GM18499 (cell line): ENCODE measurements around the gene RNF125.
A peak's percentile ranks its signal among the peaks of the same experiment; 100 is the strongest.

Experiments
- ATAC-seq: cut with Tn5 transposase; IDR thresholded peaks from one replicate; pipeline ENCODE4 v1.9.1; 2021; ENCODE audit warnings: moderate number of reproducible peaks; ENCODE audit not compliant: insufficient read depth, unreplicated experiment

The RNF125 gene

DNA sequence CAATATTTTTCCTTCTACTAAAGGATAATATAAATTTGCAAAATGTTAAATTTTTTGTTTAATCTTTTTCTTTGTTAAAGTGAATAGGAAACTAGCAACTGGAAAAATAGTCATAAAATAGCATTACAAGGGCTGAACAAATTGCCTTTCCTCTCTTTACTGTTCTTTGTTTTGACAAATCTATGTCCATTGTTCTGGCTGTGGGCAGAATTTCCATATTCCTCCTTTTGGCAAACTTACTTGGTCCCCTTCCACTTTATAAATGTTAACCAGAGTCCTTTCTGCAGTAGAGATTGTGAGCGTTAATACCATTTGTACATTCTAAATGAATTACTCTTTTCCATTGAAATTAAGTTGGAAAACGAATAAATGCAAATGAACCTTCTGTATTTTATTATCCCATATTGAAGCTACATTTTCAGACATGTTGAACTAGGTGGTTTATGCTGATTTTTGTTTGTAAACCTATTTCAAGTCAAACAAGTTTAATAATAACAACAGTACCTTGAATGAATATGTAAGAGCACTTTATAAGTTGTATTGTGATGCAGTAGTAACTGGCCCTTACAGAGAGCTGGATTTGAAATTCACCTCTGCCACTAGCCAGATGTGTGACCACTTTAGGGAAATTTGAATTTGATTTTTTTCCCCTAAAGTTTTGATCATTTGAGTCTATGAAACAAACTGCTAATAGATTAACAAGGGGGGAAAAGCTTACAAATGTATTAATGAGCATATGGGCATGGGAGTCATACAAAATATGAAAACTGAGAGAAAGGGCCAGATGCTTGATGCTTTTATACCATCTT lies 3.3 kb downstream of the RNF125 start:
- no peak for ATAC-seq

DNA sequence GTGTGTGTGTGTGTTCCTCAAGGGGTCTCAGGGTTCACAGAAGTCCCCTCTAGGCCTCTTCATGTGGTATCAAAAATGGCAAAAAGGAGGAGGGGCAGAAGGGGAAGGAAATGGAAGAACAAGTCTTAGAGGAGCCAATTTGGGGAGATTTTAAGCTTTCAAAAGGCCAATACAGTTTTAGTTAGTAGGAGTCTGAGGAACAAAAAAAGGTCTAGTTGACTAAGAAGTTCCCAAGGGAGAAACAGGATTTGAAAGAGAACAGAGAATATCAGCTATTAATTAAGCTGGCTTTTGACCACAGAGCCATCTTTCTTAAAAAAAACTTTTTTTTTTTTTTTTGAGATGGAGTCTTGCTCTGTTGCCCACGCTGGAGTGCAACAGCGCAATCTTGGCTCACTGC lies 7.1 kb downstream of the RNF125 start:
- ATAC-seq, result no peak

DNA sequence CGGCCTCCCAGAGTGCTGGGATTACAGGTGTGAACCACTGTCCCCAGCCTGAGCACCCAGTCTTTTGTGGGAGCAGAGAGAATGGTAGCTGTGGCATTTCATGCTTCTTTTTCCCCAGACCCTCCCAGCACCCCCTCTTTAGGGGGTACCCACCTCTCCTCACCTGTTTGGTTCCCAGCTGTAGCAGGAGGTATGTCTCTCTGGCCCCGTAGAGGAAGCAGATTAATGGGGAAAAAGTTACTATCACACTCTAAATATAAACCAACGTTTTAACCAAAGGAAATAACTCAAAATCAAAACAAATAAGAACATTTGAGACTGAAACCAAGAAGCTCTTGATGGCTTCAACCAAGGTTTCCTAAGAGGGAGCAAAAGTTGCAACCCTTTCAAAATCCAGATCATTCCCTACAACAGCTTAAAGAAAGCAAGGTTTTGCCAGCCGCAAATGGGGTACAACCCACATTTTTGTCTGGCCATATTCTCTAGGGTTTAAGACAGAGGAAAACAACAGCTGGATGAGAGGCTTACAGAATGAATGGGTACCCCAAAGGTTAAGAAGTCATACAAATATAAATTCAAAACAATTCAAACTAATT lies 8.0 kb downstream of the RNF125 start:
- ATAC-seq, result no peak

DNA sequence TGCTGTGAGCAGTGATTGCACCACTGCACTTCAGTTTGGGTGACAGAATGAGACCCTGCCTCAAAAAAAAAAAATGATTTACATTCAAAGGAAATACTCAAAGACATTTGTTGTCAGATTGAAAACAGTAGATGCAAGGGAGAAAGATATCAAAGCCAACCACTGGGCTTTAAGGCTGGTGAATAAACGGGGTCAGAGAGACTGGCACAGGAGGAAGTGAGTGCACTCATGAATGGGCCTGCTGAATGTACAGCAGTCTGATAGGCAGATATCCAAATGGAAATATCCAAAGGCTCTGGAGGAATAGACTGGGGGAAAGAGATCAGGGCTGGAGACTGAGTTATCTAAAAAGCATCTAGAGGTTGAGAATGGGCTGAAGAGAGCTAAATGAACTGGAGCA lies 10.9 kb downstream of the RNF125 start:
- ATAC-seq, result no peak

DNA sequence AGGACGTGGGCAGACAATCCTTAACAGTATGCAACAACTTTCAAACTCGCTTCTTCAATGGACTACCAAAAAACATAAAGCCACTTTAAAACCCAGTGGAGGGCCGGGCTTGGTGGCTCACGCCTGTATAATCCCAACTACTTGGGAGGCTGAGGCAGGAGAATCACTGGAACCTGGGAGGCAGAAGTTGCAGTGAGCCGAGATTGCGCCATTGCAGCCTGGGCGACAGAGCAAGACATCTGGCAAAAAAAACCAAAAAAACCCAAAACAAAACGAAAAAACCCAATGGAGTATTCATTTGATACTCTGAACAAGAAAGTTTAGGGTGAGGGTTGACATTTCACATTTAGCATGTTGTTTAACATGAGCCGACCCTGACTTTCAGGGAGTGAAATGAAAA lies 14.0 kb downstream of the RNF125 start:
- ATAC-seq, result no peak

DNA sequence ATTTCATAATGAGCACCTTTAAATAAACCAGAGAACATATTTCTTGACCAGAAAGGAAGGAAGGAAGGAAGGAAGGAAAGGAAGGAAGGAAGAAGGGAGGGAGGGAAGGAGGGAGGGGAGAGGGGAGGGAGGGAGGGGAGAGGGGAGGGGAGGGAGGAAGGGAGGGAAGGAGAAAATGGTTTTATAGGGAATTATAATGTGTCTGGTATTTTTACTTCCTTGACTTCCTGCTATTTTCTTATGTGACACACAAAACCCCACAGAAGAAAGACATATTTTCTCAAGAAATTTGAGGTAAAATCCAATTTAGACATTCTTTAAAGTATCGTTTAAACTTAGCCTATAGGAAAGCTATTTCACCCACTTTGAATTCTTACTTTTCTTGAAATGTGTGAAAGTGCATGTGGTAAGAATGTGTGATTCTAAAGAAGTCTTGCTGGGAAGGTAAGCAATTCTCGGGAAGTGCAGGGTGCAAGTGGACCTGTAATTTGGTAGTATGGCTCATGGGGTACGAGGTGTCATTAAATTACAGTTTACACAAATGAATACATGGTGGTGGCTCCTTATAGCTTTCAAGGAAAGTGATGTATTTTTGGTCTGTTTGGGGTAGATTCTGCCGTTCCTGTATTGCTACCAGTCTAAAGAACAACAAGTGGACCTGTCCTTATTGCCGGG lies 18.0 kb downstream of the RNF125 start:
- no peak for ATAC-seq

DNA sequence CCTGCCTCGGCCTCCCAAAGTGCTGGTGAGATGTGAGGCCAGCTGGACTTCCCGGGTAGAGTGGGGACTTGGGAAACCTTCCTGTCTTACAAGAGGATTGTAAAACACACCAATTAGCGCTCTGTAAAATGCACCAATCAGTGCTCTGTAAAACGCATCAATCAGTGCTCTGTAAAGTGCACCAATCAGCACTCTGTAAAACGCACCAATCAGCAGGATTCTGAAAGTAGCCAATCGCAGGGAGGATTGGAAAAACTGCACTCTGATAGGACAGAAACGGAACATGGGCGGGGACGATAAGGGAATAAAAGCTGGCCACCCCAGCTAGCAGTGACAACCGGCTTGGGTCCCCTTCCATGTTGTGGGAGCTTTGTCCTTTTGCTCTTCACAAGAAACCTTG lies 19.0 kb downstream of the RNF125 start:
- no peak for ATAC-seq

DNA sequence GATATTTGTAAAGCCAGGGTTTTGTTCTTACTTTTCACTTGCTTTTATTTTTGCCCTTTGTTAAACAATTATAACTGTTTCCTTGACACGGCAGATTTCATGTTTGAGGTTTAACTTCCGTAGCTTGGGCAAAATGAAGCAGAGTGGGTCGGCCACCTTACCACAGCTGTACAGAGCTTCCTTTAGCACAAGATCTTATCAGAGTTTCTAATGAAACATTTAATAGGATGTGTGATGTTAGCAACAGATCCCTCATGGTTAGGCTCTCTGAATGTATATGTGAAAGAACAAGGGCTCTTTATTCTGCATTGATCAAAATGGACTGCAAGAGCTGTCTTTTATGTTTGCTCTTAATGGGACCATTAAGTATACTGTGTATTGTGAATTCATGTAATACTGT lies 22.3 kb downstream of the RNF125 start:
- ATAC-seq, result peak; percentile 64

DNA sequence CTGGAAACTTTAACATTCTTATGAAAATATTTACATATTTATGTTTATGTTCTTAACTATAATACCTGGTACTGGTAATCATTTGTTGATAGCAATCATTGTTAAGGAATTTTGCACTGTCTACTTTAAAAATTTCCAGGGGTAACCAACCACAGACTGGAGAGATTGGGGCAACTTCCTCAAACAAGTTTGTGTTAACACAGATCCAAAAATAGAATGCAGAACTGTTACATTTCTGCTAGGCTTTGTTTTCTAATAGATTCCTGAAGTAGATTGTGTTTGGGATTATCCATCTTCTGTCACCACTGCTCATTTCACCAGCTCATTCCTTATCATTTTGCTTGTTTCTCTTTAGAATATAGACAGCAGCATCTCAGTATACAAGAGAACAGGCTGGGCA lies 23.7 kb downstream of the RNF125 start:
- no peak for ATAC-seq

DNA sequence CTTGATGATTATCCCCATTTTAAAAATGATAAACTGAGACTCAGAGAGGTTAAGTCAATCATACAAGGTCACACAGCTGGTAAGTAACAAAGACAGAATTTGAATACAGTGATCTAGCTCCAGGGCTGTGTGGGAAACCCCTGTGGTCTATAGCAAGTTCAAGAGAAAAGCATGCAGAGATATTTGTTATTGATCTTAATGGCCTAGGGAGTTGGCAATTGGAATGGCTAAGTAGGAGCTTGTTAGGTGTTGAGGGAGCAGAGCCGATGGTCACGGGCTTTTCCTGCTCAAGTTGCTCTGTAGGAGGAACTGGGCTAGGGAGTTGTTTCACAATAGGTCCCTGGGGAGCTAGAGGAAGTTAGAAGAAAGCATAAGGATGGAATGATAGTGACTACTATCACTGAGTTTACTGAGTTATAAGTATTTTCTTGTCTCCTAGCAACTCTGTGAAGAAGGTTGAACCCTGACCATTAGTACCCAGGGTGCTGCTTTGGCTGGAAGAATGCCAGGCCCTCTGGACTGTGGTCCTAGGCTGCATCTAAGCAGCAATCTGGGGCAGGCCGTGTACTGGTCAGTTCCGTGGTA lies 30.0 kb downstream of the RNF125 start:
- ATAC-seq, result peak; percentile 36

DNA sequence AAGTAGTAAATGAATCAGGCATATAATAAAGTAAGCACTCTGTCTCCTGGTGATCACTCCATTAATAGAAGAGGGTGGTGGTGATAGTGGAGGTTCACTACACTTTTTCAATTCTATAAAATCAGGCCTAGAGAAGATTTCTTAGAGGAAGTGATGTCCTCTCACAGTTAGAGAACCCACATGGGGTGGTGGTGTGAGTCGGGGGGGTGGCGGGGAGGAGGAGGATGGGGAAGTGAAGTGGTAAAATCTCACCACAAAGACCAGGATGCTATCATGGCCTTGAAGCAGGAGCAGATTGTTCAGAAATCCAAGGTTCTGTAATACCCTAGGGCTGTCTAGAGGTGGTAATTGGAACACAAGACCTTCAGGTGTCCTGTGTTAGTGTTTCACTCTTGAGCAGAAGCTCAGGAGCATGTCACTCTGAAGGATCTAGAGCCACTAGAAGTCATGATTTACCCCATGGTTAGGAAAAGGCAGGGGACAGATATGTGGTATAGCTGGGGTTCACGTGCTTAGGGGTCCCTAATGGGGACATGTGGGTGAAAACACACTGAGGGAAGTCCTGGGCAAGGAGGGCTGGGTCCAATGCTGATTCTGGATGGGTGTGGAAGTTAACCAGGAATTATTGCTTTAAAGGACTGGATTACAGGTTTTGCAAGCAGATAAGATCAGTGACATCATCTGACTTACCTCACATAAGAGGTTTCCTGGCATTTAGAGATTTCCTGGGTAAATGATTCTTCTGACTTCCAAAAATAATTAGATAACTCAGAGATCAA lies 31.0 kb downstream of the RNF125 start:
- ATAC-seq, result no peak

DNA sequence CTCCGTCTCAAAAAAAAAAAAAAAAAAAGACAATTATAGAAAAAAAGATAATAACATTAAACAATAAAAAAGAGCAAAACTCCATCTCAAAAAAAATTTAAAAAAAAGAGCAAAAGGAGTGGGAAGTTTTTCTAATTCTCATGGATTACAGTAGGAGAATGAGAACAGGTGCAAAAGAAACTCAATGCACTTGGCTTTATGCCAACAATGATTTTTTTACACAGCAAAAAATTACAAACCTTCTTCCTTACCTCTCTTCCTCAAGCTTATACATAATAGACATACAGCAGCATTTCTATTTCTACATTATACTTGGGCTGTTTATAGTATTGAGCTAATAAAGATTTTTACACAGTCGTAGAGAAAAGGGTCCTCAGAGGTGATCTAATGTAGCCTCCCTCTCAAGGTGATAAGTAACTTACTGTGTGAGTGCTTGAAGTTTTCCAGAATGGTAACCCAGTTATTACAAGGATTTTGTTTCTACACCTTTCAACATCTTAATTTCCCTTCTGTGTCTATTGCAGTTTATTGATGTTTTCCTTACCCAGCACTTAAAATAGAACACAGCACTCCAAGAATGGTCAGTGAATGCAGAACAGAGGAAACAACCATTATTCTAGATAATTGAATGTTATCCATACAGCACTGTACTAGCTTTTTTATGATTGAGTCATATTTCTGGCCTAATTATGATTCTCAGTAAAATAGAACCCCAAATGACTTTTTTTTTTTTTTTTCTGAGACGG lies 38.2 kb downstream of the RNF125 start:
- no peak for ATAC-seq

DNA sequence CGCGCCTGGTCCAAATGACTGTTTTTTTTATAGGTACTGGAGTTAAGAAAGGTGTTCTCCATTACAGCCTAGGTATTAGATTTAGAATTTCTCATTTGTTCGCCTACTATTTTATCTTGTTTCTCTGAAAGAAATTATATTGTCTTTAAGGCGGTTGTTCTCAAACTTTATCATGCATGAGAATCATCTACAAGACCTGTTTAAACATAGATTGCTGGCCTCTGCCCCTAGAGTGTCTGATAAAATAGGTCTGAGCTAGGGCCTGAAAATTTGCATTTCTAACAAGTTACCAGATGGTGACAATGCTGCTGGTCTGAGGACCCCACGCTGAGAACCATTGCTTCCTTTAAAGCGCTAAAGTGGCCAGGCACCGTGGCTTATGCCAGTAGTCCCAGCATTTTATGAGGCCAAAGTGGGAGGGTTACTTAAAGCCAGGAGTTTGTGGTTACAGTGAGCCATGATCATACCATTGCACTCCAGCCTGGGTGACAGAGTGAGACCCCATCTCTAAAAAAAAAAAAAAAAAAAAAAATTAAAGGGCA lies 39.1 kb downstream of the RNF125 start:
- no peak for ATAC-seq

DNA sequence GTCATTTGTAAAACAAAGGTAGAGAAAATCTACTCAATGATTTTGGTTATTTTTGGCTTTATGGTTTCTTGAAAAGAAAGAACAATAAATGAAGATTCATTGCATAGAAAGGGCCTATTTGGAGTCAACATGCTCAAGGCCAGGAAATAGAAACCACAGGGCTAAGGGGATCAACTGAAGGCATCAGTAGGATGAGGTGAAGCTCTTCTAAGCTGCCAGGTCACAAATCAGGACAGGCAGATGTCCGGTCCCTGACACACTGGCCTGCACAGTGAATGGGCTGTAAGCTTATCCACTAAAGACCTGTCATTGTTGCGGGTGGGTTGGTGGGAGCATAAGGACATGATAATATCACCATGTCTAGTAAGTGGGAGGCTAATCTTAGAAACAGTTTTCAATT lies 41.4 kb downstream of the RNF125 start:
- ATAC-seq, result no peak

DNA sequence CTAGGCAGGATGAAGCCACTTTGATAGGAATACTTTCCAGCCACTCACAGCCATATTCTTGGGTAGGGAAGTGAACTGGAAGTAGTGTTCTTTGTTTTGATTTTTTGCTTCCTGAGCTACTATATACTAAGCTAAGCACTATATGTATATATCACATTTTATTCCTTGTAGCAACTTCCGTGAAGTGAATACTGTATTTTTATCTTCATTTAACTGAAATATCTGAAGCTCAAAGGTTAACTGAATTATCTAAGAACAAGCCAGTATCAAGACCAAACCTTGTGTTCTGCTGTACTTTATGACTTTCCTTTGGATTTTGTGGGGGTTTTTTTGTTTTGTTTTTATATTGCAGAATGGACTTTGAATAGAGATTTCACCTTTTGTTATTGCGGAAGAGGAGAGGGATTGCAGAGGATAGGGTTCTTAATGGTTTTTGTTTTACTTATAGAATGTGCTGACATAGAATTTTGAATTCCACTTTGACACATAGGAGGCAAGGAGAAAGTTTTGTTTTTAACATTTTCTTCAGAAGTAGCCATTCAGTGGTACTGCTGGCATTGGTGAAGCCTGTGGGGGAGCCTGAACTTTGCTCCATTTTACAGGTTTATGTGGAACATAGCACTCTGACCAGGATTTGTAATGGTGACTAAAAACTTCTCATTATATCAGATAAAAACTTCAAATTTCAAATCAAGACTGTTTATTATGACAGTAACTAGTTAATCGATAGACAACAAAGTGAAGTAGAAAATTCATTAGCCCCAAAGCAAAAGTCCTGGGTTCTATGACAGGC lies 48.9 kb downstream of the RNF125 start:
- no peak for ATAC-seq

DNA sequence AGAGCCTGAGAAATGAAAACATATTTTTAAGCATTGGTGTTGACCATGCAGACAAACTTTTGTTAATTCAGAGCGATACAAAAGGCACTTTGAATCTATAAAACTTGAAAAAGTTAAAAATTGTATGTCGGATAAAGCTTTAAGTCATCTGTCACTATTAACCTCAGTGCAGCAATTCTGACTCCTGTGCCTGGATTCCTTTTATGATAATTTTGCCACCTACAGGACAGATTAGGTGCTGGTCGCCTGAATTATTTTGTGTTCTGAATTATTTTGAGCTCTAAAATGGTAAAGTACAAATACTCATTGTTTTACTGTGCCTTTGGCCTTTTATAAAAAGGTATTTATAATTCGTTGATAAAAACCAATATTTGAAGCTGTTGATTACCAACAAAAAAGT lies 53.7 kb downstream of the RNF125 start:
- ATAC-seq, result no peak

DNA sequence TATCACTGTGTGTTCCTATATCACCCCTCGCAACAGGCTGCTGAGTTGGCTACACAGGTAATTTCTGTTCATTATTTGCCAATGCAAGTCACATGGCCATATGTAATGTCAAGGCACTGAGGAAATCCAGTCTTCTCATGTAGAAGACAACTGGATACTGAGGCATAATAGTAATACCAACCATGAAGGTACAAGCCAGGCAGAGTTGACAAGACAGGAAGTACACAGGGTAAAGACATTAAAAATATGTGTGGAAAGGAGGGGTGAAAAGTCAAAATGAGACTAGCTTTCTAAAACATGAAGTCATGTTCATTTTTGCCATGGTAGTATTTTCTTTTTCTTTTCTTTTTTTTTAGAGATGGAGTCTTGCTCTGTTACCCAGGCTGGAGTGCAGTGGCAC lies 55.6 kb downstream of the RNF125 start:
- no peak for ATAC-seq

DNA sequence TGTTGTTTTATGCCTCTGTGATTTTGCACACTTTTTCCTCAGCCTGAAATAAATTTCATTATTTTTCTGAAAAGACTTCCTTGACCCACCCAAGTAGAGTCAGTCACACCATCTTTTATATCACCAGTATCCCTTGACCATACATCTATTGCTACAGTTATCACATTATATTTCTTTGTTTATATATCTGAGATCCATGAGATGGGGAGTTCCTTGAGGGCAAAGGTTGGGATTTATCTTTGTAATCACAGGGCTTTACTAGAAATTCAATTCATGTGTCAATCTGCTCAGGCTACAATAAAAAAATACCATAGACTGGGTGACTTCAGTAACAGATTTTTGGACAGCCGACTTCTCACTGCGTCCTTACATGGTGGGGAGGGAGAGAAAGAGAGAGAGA lies 60.2 kb downstream of the RNF125 start:
- no peak for ATAC-seq

DNA sequence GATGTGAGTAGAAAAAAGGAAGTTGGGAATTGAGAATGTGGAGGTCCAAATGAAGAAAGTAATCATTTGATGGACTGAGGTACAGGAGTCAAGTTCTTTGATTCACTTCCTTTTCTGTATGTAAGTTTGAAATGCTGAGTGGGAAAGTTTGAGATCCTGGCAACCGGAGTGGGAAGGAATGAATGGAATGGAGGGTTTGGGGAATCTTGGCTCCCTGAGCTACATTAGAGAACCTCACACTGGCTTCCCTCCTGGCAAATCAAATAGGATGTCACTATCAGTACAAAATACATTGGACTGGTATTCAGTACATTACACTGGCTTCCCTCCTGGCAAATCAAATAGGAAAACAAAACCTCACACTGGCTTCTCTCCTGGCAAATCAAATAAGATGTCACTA lies 63.3 kb downstream of the RNF125 start:
- no peak for ATAC-seq
